Stimulated activated naive CD4-positive, alpha-beta T cell treated with Interleukin-2 at 50 U/mL for 16 hours (primary cell): Measurements from ENCODE around the gene HMGA1.

ENCODE experiments used
- DNase-seq: peaks from one replicate; lab custom pipeline; 2025; lab: John Stamatoyannopoulos, UW

Gene HMGA1

GRCh38 chr6:34236443-34237315 lies at the start of gene HMGA1:
Gene HMGA1, plus strand, starts transcription at chr6:34236873. Its CDS starts 3,908 bp downstream, at chr6:34240781.
- peak; percentile 89 for DNase-seq

- DNase-seq: peak; percentile 14
Observed at GRCh38 chr6:34189806-34190503, 46.7 kb upstream of the HMGA1 start.

- no peak for DNase-seq
Observed at GRCh38 chr6:34190504-34191122, 46.1 kb upstream of the HMGA1 start.

GRCh38 chr6:34194772-34195171 lies 41.9 kb upstream of the HMGA1 start:
- no peak for DNase-seq

- no peak for DNase-seq
Observed at GRCh38 chr6:34195726-34196115, 41.0 kb upstream of the HMGA1 start.

- peak; percentile 80 for DNase-seq
Observed at GRCh38 chr6:34196116-34196832, 40.4 kb upstream of the HMGA1 start.

- no peak for DNase-seq
Observed at GRCh38 chr6:34196833-34197195, 39.9 kb upstream of the HMGA1 start.

- DNase-seq: no peak
Observed at GRCh38 chr6:34200340-34200971, 36.2 kb upstream of the HMGA1 start.

- DNase-seq: no peak
Observed at GRCh38 chr6:34201455-34202107, 35.1 kb upstream of the HMGA1 start.

GRCh38 chr6:34202329-34203201 lies 34.1 kb upstream of the HMGA1 start:
- no peak for DNase-seq

GRCh38 chr6:34204693-34205092 lies 32.0 kb upstream of the HMGA1 start:
- DNase-seq: no peak

- no peak for DNase-seq
Observed at GRCh38 chr6:34205466-34205865, 31.2 kb upstream of the HMGA1 start.

GRCh38 chr6:34205916-34206315 lies 30.8 kb upstream of the HMGA1 start:
- DNase-seq: no peak

- no peak for DNase-seq
Observed at GRCh38 chr6:34206726-34207125, 29.9 kb upstream of the HMGA1 start.

- peak; percentile 2 for DNase-seq
Observed at GRCh38 chr6:34207695-34208443, 28.8 kb upstream of the HMGA1 start.

GRCh38 chr6:34213772-34214171 lies 22.9 kb upstream of the HMGA1 start:
- DNase-seq: no peak

- DNase-seq: no peak
Observed at GRCh38 chr6:34218691-34219090, 18.0 kb upstream of the HMGA1 start.

GRCh38 chr6:34223381-34223955 lies 13.2 kb upstream of the HMGA1 start:
- no peak for DNase-seq
